IMR-90 (cell line): Measurements from ENCODE around the gene RGS3. TPM values are rescaled to one million over a fixed set of nuclear protein-coding genes. Genes with fewer than 3 reads are reported as not detected.

Experiments
- ATAC-seq: fragments of 200-7000 bp; cut with Tn5 transposase; 2 replicates; pipeline ENCODE4 v1.9.1; 2020; ENCODE audit warnings: low read depth, mild to moderate bottlenecking, moderate library complexity
- BruUV-seq: library from RNA; stranded (reverse); fragments of 400-500 nt; replicated peaks from 2 replicates; lab custom pipeline; 2021; lab: Mats Ljungman, UMichigan
- CTCF ChIA-PET: fragments of 300-600 bp; formaldehyde crosslinking; extraction: SDS; loops from one replicate; lab custom pipeline; 2021; ENCODE audit warnings: antibody characterized with exemption; lab: Yijun Ruan, JAX
- POLR2A ChIA-PET: fragments of 300-600 bp; sonication (Branson Sonifier 250); formaldehyde crosslinking; loops from one replicate; lab custom pipeline; 2022; ENCODE audit warnings: antibody characterized with exemption; ENCODE audit not compliant: unreplicated experiment; lab: Charles Lee
- DNase-seq: peaks from one replicate; pipeline ENCODE4 v3.0.0; 2013
- H2AFZ ChIP-seq: replicated peaks from 2 replicates; pipeline ENCODE3; 2013; ENCODE audit warnings: low read length, mild to moderate bottlenecking; ENCODE audit not compliant: poor library complexity
- H2AK5ac ChIP-seq: 2 replicates; pipeline ENCODE4 v1.6.1; 2013; ENCODE audit warnings: low read depth, low read length, inconsistent platforms
- H2AK9ac ChIP-seq: replicated peaks from 2 replicates; pipeline ENCODE3; 2013; ENCODE audit warnings: mild to moderate bottlenecking, low read depth, low read length, moderate library complexity; ENCODE audit not compliant: poor library complexity
- H2BK120ac ChIP-seq: 2 replicates; pipeline ENCODE4 v1.6.1; 2013; ENCODE audit warnings: low read depth, low read length, inconsistent platforms
- H2BK15ac ChIP-seq: 3 replicates; pipeline ENCODE4 v1.6.1; 2013; ENCODE audit warnings: low read depth, low read length, inconsistent platforms
- H2BK20ac ChIP-seq: 2 replicates; pipeline ENCODE4 v1.6.1; 2013; ENCODE audit warnings: low read depth, mild to moderate bottlenecking, inconsistent platforms, low read length, moderate library complexity
- H2BK5ac ChIP-seq: 2 replicates; pipeline ENCODE4 v1.6.1; 2013; ENCODE audit warnings: mild to moderate bottlenecking, low read depth, low read length, inconsistent platforms; ENCODE audit not compliant: poor library complexity, severe bottlenecking
- H3K14ac ChIP-seq: replicated peaks from 2 replicates; pipeline ENCODE4 v1.6.1; 2013; ENCODE audit warnings: low read depth, low read length, inconsistent platforms
- H3K18ac ChIP-seq: 2 replicates; pipeline ENCODE4 v1.6.1; 2013; ENCODE audit warnings: low read depth, low read length, control low read depth
- H3K23ac ChIP-seq: 2 replicates; pipeline ENCODE4 v1.6.1; 2013; ENCODE audit warnings: low read depth, low read length, inconsistent platforms
- H3K27ac ChIP-seq: 2 replicates; pipeline ENCODE4 v1.5.1; 2013; ENCODE audit warnings: mild to moderate bottlenecking, control low read depth, low read length; ENCODE audit not compliant: insufficient read depth
- H3K27me3 ChIP-seq: 2 replicates; pipeline ENCODE4 v1.6.1; 2013; ENCODE audit warnings: low read length; ENCODE audit not compliant: control insufficient read depth, insufficient read depth
- H3K36me3 ChIP-seq: 2 replicates; pipeline ENCODE4 v1.6.1; 2013; ENCODE audit warnings: low read length, mixed read lengths; ENCODE audit not compliant: control insufficient read depth, insufficient read depth
- H3K4ac ChIP-seq: 2 replicates; pipeline ENCODE4 v1.6.1; 2013; ENCODE audit warnings: low read depth, low read length, inconsistent platforms
- H3K4me1 ChIP-seq: 2 replicates; pipeline ENCODE4 v1.6.1; 2013; ENCODE audit warnings: low read length, mixed read lengths; ENCODE audit not compliant: control insufficient read depth, insufficient read depth
- H3K4me2 ChIP-seq: 2 replicates; pipeline ENCODE4 v1.6.1; 2013; ENCODE audit warnings: low read depth, mild to moderate bottlenecking, control low read depth, low read length, moderate library complexity
- H3K4me3 ChIP-seq: 2 replicates; pipeline ENCODE4 v1.5.1; 2013; ENCODE audit warnings: low read depth, mild to moderate bottlenecking, control low read depth, low read length, moderate library complexity; ENCODE audit not compliant: insufficient read depth
- H3K56ac ChIP-seq: 2 replicates; pipeline ENCODE4 v1.6.1; 2013; ENCODE audit warnings: low read length, inconsistent platforms; ENCODE audit not compliant: insufficient read depth; ENCODE audit errors: extremely low read depth
- H3K79me1 ChIP-seq, 2 experiments: 2 replicates each; pipeline ENCODE4 v1.6.1; 2013; ENCODE audit warnings: low read length in 2 of 2, inconsistent platforms in 1 of 2, low read depth in 1 of 2
- H3K9ac ChIP-seq: 2 replicates; pipeline ENCODE4 v1.6.1; 2013; ENCODE audit warnings: low read depth, low read length, control low read depth
- H3K9me1 ChIP-seq: 2 replicates; pipeline ENCODE4 v1.6.1; 2013; ENCODE audit warnings: low read length, inconsistent platforms; ENCODE audit not compliant: insufficient read depth
- H3K9me3 ChIP-seq: 2 replicates; pipeline ENCODE4 v1.6.1; 2013; ENCODE audit warnings: low read length; ENCODE audit not compliant: control insufficient read depth, insufficient read depth
- H4K20me1 ChIP-seq: 2 replicates; pipeline ENCODE4 v1.6.1; 2013; ENCODE audit warnings: low read length, inconsistent platforms; ENCODE audit not compliant: insufficient read depth
- H4K5ac ChIP-seq: 2 replicates; pipeline ENCODE4 v1.6.1; 2013; ENCODE audit warnings: mild to moderate bottlenecking, low read depth, low read length, control low read depth
- H4K8ac ChIP-seq, 2 experiments: 2 replicates each; pipeline ENCODE4 v1.6.1; 2013; ENCODE audit warnings: low read depth in 2 of 2, low read length in 2 of 2, control low read depth in 1 of 2, inconsistent platforms in 1 of 2
- H4K91ac ChIP-seq: 2 replicates; pipeline ENCODE4 v1.6.1; 2013; ENCODE audit warnings: low read depth, low read length, inconsistent platforms; ENCODE audit not compliant: insufficient read depth
- CEBPB ChIP-seq: IDR thresholded peaks from 2 replicates; pipeline ENCODE4 v1.6.1; 2012; ENCODE audit warnings: low read depth, low read length, improper control_type of control experiment
- CTCF ChIP-seq: conservative IDR thresholded peaks from 2 replicates; pipeline ENCODE4 v1.5.1; 2012; ENCODE audit warnings: mild to moderate bottlenecking, low read depth, low read length, improper control_type of control experiment
- MAZ ChIP-seq: IDR thresholded peaks from 2 replicates; pipeline ENCODE4 v1.6.1; 2012; ENCODE audit warnings: low read depth, mild to moderate bottlenecking, low read length, improper control_type of control experiment, moderate library complexity, borderline replicate concordance
- RAD21 ChIP-seq: IDR thresholded peaks from 2 replicates; pipeline ENCODE4 v1.6.1; 2012; ENCODE audit warnings: low read length, improper control_type of control experiment
- RFX5 ChIP-seq: IDR thresholded peaks from 2 replicates; pipeline ENCODE4 v1.8.0; 2012; ENCODE audit warnings: low read depth, mild to moderate bottlenecking, low read length, moderate library complexity
- SMC3 ChIP-seq: fragments of 150-350 bp; IDR thresholded peaks from 2 replicates; pipeline ENCODE4 v1.6.1; 2016; ENCODE audit warnings: low read depth, mild to moderate bottlenecking, antibody characterized with exemption, low read length, moderate library complexity
- USF2 ChIP-seq: fragments of 150-350 bp; IDR thresholded peaks from 2 replicates; pipeline ENCODE4 v1.6.1; 2017; ENCODE audit warnings: mild to moderate bottlenecking, antibody characterized with exemption, low read length, low read depth
- WGBS, 2 experiments: methylation state at CpG; one replicate each; pipeline versions ENCODE4 v1.1.5 to v1.1.7; 2013; ENCODE audit warnings: missing lambda C conversion rate in 2 of 2; ENCODE audit not compliant: insufficient read length in 1 of 2; ENCODE audit errors: extremely low coverage in 2 of 2; 5-methylcytosine and 5-hydroxymethylcytosine counted together
- dilution Hi-C: fragments of 300-500 bp; cut with HindIII; formaldehyde crosslinking; loops from one replicate; pipeline ENCODE4 v1.14.3; 2018; ENCODE audit warnings: low sequenced_read_pairs; ENCODE audit not compliant: unreplicated experiment
- in situ Hi-C: fragments of 300-500 bp; cut with MboI; formaldehyde crosslinking; loops from 3 replicates; pipeline ENCODE4 v1.14.3; 2019; ENCODE audit warnings: low sequenced_read_pairs, inconsistent platforms, mixed read lengths
- intact Hi-C: fragments of 100-400 bp; cut with micrococcal nuclease; formaldehyde crosslinking; loops from 2 replicates; pipeline ENCODE4 v1.10.0; 2022
- polyA plus RNA-seq, 3 experiments: library from polyadenylated mRNA; depleted of rRNA; stranded (reverse); fragments of >200 nt; gene quantifications; 2 replicates each; pipeline ENCODE4 v1.2.3, GENCODE V29; 2012; ENCODE audit warnings: low replicate concordance in 1 of 3
- total RNA-seq: library from RNA; depleted of rRNA; stranded (reverse); fragments of >200 nt; gene quantifications from 2 replicates; pipeline ENCODE4 v1.2.3, GENCODE V29; 2012

RGS3 gene
- total and polyA plus RNA-seq, 2 of the 4 experiments (the other 2 are of a cell fraction), result 51.8 to 65.6 TPM

- TF ChIP-seq RFX5, result no peak
Measured at GRCh38 chr9:113578882-113579282, 115.4 kb downstream of the RGS3 start (continued).

- Histone ChIP-seq H4K91ac (peak overlapping the region; percentile 84), H3K23ac (peak overlapping the region; percentile 90), H3K18ac (peak overlapping the region; percentile 65; the same call in 1 of the 2 replicates), H2BK120ac (peak overlapping the region; percentile 97), H3K4me3 (no peak overlapping the region), H2BK5ac (peak overlapping the region; percentile 85), H2AFZ (peak overlapping the region; percentile 71), H3K9me1 (peaks cover 42% of the 10 kb centered on the region), H2AK5ac (peak overlapping the region; percentile 98), H4K8ac (peak overlapping the region; percentile 24 to 82), H3K56ac (peak overlapping the region; percentile 36), H3K4me1 (peaks cover 42% of the 10 kb centered on the region), H2BK15ac (peak overlapping the region; percentile 90), H3K14ac (peak overlapping the region; percentile 91), H3K27me3 (no peaks in the 10 kb centered on the region), H3K4ac (peak overlapping the region; percentile 92), H4K20me1 (peaks cover 7% of the 10 kb centered on the region; the same call in 1 of the 2 replicates), H4K5ac (peak overlapping the region; percentile 9; the same call in 1 of the 2 replicates), H3K9me3 (no peaks in the 10 kb centered on the region), H3K79me1 (peaks cover 16 to 74% of the 10 kb centered on the region in 2 experiments), H3K27ac (peak overlapping the region; percentile 63), H3K9ac (peak overlapping the region; percentile 32; the same call in 1 of the 2 replicates), H3K4me2 (peak overlapping the region; percentile 9; the same call in 1 of the 2 replicates), H2BK20ac (peak overlapping the region; percentile 97), H2AK9ac (peak overlapping the region; percentile 95), H3K36me3 (peaks cover 10% of the 10 kb centered on the region; the same call in 1 of the 2 replicates)
- CTCF ChIA-PET, result interaction anchor here (0.8 to 2.1 kb wide), 5 partner anchors 10 to 133 kb away, joined by 3 to 7 read pairs (median 3); no protein-coding TSS in a partner anchor
- in situ Hi-C loops, result loop anchor here (5.0 kb wide), 1 partner anchor 127 kb away; no protein-coding TSS in a partner anchor
- no TSS peak for BruUV-seq
- POLR2A ChIA-PET, result interaction anchor here (0.9 kb wide), 1 partner anchor 15 kb away, joined by 3 read pairs; no protein-coding TSS in a partner anchor
- peak; percentile 60 for DNase-seq
- TF ChIP-seq MAZ, result no peak
- no peak for TF ChIP-seq RFX5
- no peak for TF ChIP-seq RAD21
- no peak for TF ChIP-seq SMC3
- TF ChIP-seq USF2, result no peak
- TF ChIP-seq CEBPB, result peak; percentile 41; the same call in 1 of the 2 replicates
- no peak for TF ChIP-seq CTCF
- WGBS, 2 experiments, result 60% methylated on average over 4 of the region's 5 CpGs; no CpG with 5 or more reads in 1 of the 2 experiments
- peak; percentile 28 for ATAC-seq
- intact Hi-C loops, result no loop called here
- dilution Hi-C loops, result no loop called here
Measured at GRCh38 chr9:113579283-113580040, 115.9 kb downstream of the RGS3 start.
